K562 (cell line): ENCODE measurements around the gene FAM131C. TPM values are rescaled to one million over a fixed set of nuclear protein-coding genes. Genes with fewer than 3 reads are reported as not detected.
"Not testable (repeated sequence)": the region's sequence is repeated elsewhere in the genome, so short reads cannot be mapped to it uniquely, and the experiment has no call there.

Source experiments
- ATAC-seq: fragments of 200-7000 bp; cut with Tn5 transposase; 3 replicates; pipeline ENCODE4 v1.9.1; 2020; ENCODE audit warnings: moderate library complexity
- BruUV-seq: library from RNA; stranded (reverse); fragments of 400-500 nt; replicated peaks from 2 replicates; lab custom pipeline; 2021; lab: Mats Ljungman, UMichigan
- CTCF ChIA-PET: fragments of 300-600 bp; formaldehyde crosslinking; extraction: SDS; loops from one replicate; lab custom pipeline; 2021; ENCODE audit warnings: low intra/inter-chr PET ratio; lab: Yijun Ruan, JAX
- POLR2A ChIA-PET: fragments of 300-600, 350-650 bp; sonication (Branson Sonifier 250); formaldehyde crosslinking; extraction: SDS; loops from one replicate; lab custom pipeline; 2021; ENCODE audit warnings: antibody characterized with exemption, inconsistent platforms; lab: Yijun Ruan, JAX
- DNase-seq, 4 experiments: peaks; one replicate each; pipeline versions ENCODE4 v3.0.0 to v3.0.0-alpha.2; 2011 to 2018; ENCODE audit warnings: low spot score in 3 of 4, mixed read lengths in 3 of 4; ENCODE audit errors: extremely low read depth in 1 of 4
- FAIRE-seq: peaks from 2 replicates; lab custom pipeline; 2011; peaks lifted over from hg19 to GRCh38; lab: Jason Lieb, UNC
- H2AFZ ChIP-seq: 2 replicates; pipeline ENCODE4 v1.6.0; 2011; ENCODE audit warnings: low read depth, low read length, control low read depth, inconsistent platforms
- H3K27ac ChIP-seq: fragments of 200-600 bp; 3 replicates; pipeline ENCODE4 v1.8.0; 2011; ENCODE audit warnings: low read depth, mild to moderate bottlenecking, control low read depth, inconsistent platforms, low read length, moderate library complexity, mixed read lengths; ENCODE audit errors: extremely low read depth
- H3K27me3 ChIP-seq, 2 experiments: fragments of 300-600 bp in 1 of 2; 2 replicates in 1 of 2; 3 replicates in 1 of 2; pipeline versions ENCODE4 v1.6.0 to v1.8.0; 2011; ENCODE audit warnings: inconsistent platforms in 2 of 2, low read length in 2 of 2, mild to moderate bottlenecking in 1 of 2, mixed read lengths in 1 of 2, moderate library complexity in 1 of 2; ENCODE audit not compliant: control insufficient read depth in 2 of 2, insufficient read depth in 2 of 2
- H3K36me3 ChIP-seq: fragments of 300-600 bp; 3 replicates; pipeline ENCODE4 v1.8.0; 2011; ENCODE audit warnings: mild to moderate bottlenecking, low read length, inconsistent platforms; ENCODE audit not compliant: control insufficient read depth, insufficient read depth
- H3K4me1 ChIP-seq, 2 experiments: fragments of 200-600 bp in 1 of 2; replicated peaks in 1 of 2; 2 replicates in 1 of 2; 3 replicates in 1 of 2; pipeline versions ENCODE4 v1.5.1 to v1.8.0; 2011; ENCODE audit warnings: inconsistent platforms in 2 of 2, low read length in 2 of 2, mild to moderate bottlenecking in 1 of 2, mixed read lengths in 1 of 2, moderate library complexity in 1 of 2; ENCODE audit not compliant: control insufficient read depth in 2 of 2, insufficient read depth in 2 of 2
- H3K4me2 ChIP-seq: 2 replicates; pipeline ENCODE4 v1.6.1; 2011; ENCODE audit warnings: low read length, control low read depth, inconsistent platforms, mixed read lengths; ENCODE audit not compliant: insufficient read depth
- H3K4me3 ChIP-seq: fragments of 200-600 bp; sonication (generic), shearing (Covaris generic); 2 replicates; pipeline ENCODE4 v1.5.1; 2016; ENCODE audit warnings: control low read depth, inconsistent platforms
- H3K79me2 ChIP-seq: fragments of 200-600 bp; 3 replicates; pipeline ENCODE4 v1.8.0; 2011; ENCODE audit warnings: low read length, inconsistent platforms; ENCODE audit not compliant: control insufficient read depth, insufficient read depth
- H3K9ac ChIP-seq, 2 experiments: 2 replicates each; pipeline versions ENCODE4 v1.6.0 to v1.6.1; 2011; ENCODE audit warnings: low read depth in 2 of 2, low read length in 2 of 2, control low read depth in 1 of 2, inconsistent platforms in 1 of 2, mild to moderate bottlenecking in 1 of 2, mixed read lengths in 1 of 2; ENCODE audit not compliant: insufficient read depth in 1 of 2
- H3K9me1 ChIP-seq: one replicate; pipeline ENCODE4 v1.6.0; 2011; ENCODE audit warnings: inconsistent platforms, mild to moderate bottlenecking, low read length, moderate library complexity; ENCODE audit not compliant: control insufficient read depth, insufficient read depth
- H3K9me3 ChIP-seq: replicated peaks from 2 replicates; pipeline ENCODE4 v1.5.1; 2011; ENCODE audit warnings: low read depth, low read length, inconsistent platforms; ENCODE audit not compliant: control insufficient read depth, insufficient read depth
- H4K20me1 ChIP-seq: replicated peaks from 2 replicates; pipeline ENCODE4 v1.6.1; 2011; ENCODE audit warnings: low read length, inconsistent platforms, mixed read lengths; ENCODE audit not compliant: control insufficient read depth, insufficient read depth
- ADNP ChIP-seq: fragments of 200-800 bp; sonication (Bioruptor generic); IDR thresholded peaks from 2 replicates; pipeline ENCODE4 v1.6.1; 2016; ENCODE audit warnings: missing genetic modification characterization, missing compliant biosample characterization
- NFIC ChIP-seq: fragments of 450-650 bp; IDR thresholded peaks from 2 replicates; pipeline ENCODE4 v1.6.1; 2017; ENCODE audit warnings: mild to moderate bottlenecking, inconsistent platforms
- RBM25 ChIP-seq: fragments of 200-400 bp; formaldehyde crosslinking; IDR thresholded peaks from 2 replicates; pipeline ENCODE4 v1.6.1; 2018; ENCODE audit warnings: low read length, low read depth, moderate library complexity; ENCODE audit not compliant: severe bottlenecking
- SMAD1 ChIP-seq: fragments of 150-350 bp; IDR thresholded peaks from 2 replicates; pipeline ENCODE4 v1.6.1; 2014; ENCODE audit warnings: low read length, low read depth; ENCODE audit not compliant: partially characterized antibody
- WGBS: fragments of 100-300 bp; shearing (Covaris generic); methylation state at CpG from one replicate; pipeline ENCODE4 v1.1.6; 2016; ENCODE audit warnings: low coverage, mixed read lengths; ENCODE audit not compliant: insufficient coverage; ENCODE audit errors: missing lambda C conversion rate; 5-methylcytosine and 5-hydroxymethylcytosine counted together
- in situ Hi-C: fragments of 300-500 bp; cut with MboI; formaldehyde crosslinking; loops from 4 replicates; pipeline ENCODE4 v1.15.0; 2018; ENCODE audit warnings: inconsistent platforms, mixed read lengths
- intact Hi-C: fragments of 100-400 bp; cut with micrococcal nuclease; formaldehyde crosslinking; loops from 2 replicates; pipeline ENCODE4 v1.14.2; 2022
- polyA plus RNA-seq, 8 experiments: library from polyadenylated mRNA; depleted of rRNA in 4 of 8; stranded (reverse) in 5 of 8; unstranded in 3 of 8; fragments of >200 nt; fragmentation: Nextera tagmentation in 2 of 8; fragmentation: Illumina TruSeq in 1 of 8; extraction: Ambion mirVana in 2 of 8; extraction: Trizol in 1 of 8; gene quantifications; 2 replicates each; pipeline versions ENCODE4 v1.2.1 to v1.2.3, GENCODE V29; 2011 to 2014; ENCODE audit warnings: inconsistent platforms in 1 of 8, missing spikeins in 1 of 8
- total RNA-seq, 7 experiments: library from RNA; depleted of rRNA in 6 of 7; stranded (reverse); fragments of >200 nt in 6 of 7; fragmentation: Illumina TruSeq in 2 of 7; extraction: Trizol in 2 of 7; gene quantifications; 2 replicates each; pipeline versions ENCODE4 v1.2.1 to v1.2.3, GENCODE V29; 2011 to 2021; ENCODE audit warnings: low replicate concordance in 1 of 7

The FAM131C gene
- total and polyA plus RNA-seq, 9 of the 15 experiments (the other 6 are each of a cell fraction or from before 2014, with no cell fraction given): 0.10 to 0.29 (median 0.16) TPM; not detected in 6

- H3K79me2 ChIP-seq, H3K4me2 ChIP-seq, H4K20me1 ChIP-seq, FAIRE-seq, H3K9ac ChIP-seq, ATAC-seq, H3K27ac ChIP-seq, H3K4me3 ChIP-seq, H3K27me3 ChIP-seq, H2AFZ ChIP-seq, in situ Hi-C loops, BruUV-seq, DNase-seq, H3K36me3 ChIP-seq, H3K9me1 ChIP-seq, H3K9me3 ChIP-seq: not testable (repeated sequence)
- POLR2A ChIA-PET: interaction anchor here (1.2 kb wide), 1 partner anchor 19 kb away, joined by 4 read pairs; no protein-coding TSS in a partner anchor
- H3K4me1 ChIP-seq: peaks cover 32 to 45% of the 10 kb centered on the region in 2 experiments; a peak in 4 of 5 replicates
- TF ChIP-seq SMAD1 (peak; percentile 1), NFIC (peak; percentile 51), ADNP (tag) (peak; percentile 47; the same call in 1 of the 2 replicates), RBM25 (peak; percentile 46)
- CTCF ChIA-PET: interaction anchor here (3.4 kb wide), 1 partner anchor 48 kb away, joined by 53 read pairs; no protein-coding TSS in a partner anchor
- intact Hi-C loops: loop anchor here (1.0 to 5.0 kb wide), 2 partner anchors 47 to 259 kb away; no protein-coding TSS in a partner anchor
- 36% methylated on average over 2 of the region's 4 CpGs for WGBS
Observed at GRCh38 chr1:16056521-16056912, 16.9 kb downstream of the FAM131C start.
